Measurements from ENCODE around the gene TOP2A.
"Not testable (repeated sequence)": the region's sequence is repeated elsewhere in the genome, so short reads cannot be mapped to it uniquely, and the experiment has no call there.

TOP2A gene

DNA sequence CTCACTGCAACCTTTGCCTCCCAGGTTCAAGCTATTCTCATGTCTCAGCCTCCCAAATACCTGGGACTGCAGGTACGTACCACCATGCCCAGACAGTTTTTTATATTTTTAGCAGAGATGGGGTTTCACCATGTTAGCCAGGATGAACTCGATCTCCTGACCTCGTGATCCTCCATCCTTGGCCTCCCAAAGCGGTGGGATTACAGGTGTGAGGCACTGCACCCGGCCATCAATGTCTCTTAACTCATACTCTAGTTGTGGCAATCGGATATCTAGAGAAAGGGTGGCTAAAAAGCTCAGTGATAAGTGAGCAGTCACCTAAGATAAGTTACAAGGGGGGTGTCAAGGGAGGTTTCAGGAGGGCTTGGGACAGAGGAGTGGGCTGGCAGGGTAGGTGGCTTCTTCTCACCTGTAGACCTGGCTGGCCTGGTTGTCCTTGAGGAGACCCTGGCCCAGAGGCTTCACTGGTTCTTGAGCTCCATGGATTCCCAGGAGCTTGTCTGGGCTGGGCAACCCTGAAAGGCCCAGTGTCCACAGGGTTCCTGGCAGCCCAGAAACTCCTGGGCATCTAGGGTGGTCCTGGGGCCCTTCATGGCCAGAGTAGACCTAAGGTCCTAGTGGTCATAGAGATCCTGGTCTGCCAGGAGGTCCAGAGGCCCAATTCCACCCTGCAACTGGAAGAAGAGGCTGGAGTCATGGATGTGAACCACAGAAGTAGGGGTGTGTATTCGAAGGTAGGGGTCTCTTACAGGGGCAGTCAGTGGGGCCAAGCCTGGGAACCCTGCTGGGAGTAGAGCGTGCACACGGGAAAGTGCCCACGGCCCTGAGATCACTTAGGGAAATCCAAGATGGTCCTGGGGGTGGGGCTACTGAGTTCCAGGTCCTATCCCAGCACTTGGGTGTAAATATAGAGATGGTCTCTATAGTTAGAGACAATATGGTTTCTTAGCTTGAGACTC lies 12.9 kb upstream of the TOP2A start:
- DNase-seq (ENCODE audit: low read depth), result no peak

GRCh38 chr17:40427002-40427491 lies 9.4 kb upstream of the TOP2A start:
- DNase-seq (ENCODE audit: low read depth), result no peak

- DNase-seq (ENCODE audit: low read depth), result no peak
These were observed 8.0 kb upstream of the TOP2A start for GRCh38 chr17:40425741-40426140.

DNA sequence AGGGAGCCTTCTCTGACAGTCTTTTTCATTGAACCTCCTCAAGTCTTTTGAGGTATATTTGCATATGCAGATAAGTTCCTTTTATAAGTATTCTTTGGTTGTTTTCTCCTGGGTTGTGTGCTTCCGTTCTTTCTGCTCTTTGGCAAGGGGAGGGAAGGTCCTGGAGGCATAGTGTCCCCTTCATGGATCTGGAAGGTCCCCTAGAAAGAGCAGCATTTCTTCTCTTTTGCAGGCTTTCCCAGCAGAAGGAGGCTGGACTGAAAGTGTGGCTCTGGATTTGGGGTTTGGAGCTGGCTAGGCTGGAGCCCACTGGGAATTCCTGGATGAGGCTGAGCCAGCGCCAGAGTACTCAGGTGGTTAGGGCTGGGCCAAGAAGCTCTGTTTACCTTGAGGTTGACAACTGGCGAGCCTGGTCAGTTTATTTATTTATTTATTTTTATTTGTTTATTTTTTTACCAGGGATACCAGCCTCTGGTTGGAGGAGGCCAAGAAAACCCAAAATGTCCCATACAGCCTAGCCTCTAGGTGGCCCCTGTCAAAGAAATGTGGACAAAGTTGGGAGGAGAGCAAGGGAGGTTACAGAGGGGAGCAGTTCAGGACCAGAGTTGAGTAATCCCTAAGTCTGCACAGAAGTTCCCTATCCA lies 5.4 kb upstream of the TOP2A start:
- no peak for DNase-seq (ENCODE audit: low read depth)

GRCh38 chr17:40419559-40420331 lies 2.0 kb upstream of the TOP2A start:
- no peak for DNase-seq (ENCODE audit: low read depth)

GRCh38 chr17:40418428-40418706 lies 671 bp upstream of the TOP2A start:
- DNase-seq (ENCODE audit: low read depth), result no peak

GRCh38 chr17:40417258-40417608 lies 463 bp downstream of the TOP2A start:
- no peak for DNase-seq (ENCODE audit: low read depth)

GRCh38 chr17:40416671-40417070 lies 1.0 kb downstream of the TOP2A start:
- no peak for DNase-seq (ENCODE audit: low read depth)

GRCh38 chr17:40415390-40415789 lies 2.3 kb downstream of the TOP2A start:
- DNase-seq (ENCODE audit: low read depth), result no peak

DNA sequence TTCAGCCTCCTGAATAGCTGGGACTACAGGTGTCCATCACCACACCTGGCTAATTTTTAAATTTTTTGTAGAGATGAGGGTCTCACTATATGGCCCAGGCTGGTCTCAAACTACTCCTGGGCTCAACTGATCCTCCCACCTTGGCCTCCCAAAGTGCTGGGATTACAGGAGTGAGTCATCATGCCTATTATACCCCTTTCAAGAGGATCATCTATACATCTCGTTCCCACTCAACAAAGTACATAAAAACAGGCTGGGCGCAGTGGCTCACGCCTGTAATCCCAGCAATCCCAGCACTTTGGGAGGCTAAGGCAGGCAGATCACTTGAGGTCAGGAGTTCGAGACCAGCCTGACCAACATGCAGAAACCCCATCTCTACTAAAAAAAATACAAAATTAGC lies 3.4 kb downstream of the TOP2A start:
- not testable (repeated sequence) for DNase-seq (ENCODE audit: low read depth)

DNA sequence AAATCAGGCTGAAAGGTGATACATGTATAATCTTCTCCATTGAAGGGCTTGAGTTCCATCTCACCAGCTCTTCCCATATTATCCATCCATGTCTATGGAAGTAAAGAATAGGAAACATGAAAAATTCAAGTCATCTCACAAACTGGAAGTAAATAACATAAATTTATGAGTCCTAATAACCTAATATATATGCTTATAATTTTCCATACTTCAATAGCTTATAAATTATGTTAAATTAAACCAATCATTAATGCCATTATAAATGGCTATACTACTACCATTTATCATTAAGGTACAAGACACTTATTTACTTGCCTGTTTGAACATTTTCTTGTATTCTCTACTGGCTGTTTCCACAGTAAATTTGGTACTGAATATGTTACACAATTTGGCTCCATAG lies 4.8 kb downstream of the TOP2A start:
- no peak for DNase-seq (ENCODE audit: low read depth)

DNA sequence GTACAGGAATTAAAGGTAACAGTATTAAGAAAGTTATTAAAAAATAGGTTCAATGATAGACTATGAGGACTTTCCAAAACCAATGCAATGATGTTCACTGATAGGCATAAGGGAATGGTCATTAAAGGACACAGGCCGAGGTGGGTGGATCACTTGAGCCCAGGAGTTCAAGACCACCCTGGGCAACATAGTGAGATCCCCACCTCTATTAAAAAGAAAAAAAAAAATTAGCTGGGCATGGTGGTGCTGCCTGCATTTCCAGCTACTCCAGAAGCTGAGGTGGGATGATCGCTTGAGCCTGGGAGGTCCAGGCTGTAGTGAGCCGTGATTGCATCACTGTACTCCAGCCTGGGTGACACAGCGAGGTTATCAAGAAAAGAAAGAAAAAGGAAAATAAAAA lies 5.9 kb downstream of the TOP2A start:
- DNase-seq (ENCODE audit: low read depth), result no peak

GRCh38 chr17:40410082-40410481 lies 7.6 kb downstream of the TOP2A start:
- DNase-seq (ENCODE audit: low read depth), result no peak

DNA sequence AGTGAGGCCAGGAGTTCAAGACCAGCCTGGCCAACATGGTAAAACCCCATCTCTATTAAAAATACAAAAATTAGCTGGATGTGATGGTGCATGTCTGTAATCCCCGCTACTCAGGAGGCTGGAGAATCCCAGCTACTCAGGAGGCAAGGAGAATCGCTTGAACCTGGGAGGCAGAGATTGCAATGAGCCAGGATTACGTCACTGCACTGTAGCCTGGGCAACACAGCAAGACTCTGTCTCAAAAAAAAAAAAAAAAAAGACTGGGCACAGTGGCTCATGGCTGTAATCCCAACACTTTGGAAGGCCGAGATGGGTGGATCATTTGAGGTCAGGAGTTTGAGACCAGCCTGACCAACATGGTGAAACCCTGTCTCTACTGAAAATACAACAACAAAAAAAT lies 8.2 kb downstream of the TOP2A start:
- not testable (repeated sequence) for DNase-seq (ENCODE audit: low read depth)

DNA sequence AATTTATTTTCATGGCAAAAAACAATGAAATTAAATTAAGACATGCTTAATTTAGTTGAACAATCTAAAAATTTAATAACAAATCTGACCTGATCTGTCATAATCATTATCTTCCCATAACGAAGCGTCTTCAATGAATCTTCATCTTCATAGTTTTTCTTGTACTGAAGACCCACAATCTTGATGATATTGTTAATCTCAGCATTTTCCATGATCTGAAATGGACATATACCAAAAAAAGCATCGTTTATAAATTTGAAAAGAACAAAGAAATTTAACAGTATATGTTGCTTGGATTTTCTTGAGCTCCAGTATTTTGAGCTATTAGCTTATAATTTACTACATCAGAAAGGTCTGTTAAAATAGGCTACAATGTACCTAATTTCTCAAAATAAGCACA lies 10.2 kb downstream of the TOP2A start:
- DNase-seq (ENCODE audit: low read depth), result no peak

DNA sequence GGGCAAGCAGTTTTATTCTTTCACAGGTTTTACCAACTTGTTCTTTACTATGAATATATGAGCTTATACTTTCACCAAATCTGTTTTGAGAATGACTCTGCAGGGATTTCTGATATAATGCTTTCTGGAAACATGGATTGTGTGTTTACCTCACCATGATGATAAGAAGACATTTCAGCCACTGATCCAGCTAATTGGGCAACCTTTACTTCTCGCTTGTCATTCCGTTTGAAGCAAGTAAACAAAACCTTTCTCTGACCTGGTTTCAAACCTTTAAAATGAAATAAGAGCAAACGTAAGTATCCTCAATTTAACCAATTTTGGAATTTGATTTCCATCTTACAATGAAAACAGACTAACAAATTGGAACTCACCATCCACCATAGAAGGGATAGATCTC lies 13.7 kb downstream of the TOP2A start:
- no peak for DNase-seq (ENCODE audit: low read depth)

DNA sequence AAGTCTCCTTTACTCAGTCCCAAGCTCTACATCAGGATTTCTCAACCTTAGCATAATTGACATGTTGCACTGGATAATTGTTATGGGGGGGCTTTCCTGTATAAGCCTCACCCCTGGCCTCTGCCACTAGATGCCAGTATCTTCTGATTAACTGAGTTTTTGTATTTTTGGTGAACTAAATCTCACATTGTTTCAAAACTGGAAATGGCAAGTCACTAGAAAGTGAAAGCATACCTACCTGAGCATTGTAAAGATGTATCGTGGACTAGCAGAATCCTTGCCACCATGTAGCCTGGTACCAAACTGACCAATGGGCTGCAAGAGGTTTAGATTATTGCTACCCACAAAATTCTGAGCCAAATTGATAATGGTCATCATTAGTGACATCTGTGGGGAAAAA lies 15.0 kb downstream of the TOP2A start:
- no peak for DNase-seq (ENCODE audit: low read depth)

GRCh38 chr17:40399185-40399584 lies 18.5 kb downstream of the TOP2A start:
- DNase-seq (ENCODE audit: low read depth), result no peak

DNA sequence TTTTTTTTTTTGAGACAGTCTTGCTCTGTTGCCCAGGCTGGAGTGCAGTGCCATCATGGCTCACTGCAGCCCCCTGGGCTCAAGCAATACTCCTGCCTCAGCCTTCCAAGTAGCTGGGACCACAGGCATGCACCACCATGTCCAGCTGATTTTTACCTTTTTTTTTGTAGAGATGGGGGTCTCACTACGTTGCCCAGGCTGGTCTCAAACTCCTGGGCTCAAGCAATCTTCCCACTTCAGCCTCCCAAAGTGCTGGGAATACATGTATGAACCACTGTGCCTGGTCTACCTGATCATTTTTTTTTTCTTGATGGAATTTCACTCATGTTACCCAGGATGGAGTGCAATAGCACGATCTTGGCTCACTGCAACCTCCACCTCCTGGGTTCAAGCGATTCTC lies 31.1 kb downstream of the TOP2A start:
- DNase-seq (ENCODE audit: low read depth), result not testable (repeated sequence)

- DNase-seq (ENCODE audit: low read depth), result no peak
These were observed 35.4 kb downstream of the TOP2A start for GRCh38 chr17:40382251-40382650.

GRCh38 chr17:40378966-40379365 lies 38.7 kb downstream of the TOP2A start:
- no peak for DNase-seq (ENCODE audit: low read depth)

DNA sequence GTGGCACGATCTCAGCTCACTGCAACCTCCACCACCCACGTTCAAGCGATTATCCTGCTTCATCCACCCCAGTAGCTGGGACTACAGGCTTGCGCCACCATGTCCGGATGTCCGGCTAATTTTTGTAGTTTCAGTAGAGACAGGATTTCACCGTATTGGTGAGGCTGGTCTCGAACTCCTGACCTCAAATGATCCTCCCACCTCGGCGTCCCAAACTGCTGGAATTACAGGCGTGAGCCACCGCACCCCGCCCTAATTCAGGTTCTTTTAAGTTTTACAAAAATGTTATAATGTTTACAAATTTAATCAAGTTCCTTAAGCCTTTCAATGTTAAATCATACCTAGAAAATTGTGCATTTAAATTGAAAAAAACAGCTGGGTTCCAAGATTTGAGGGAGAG lies 39.9 kb downstream of the TOP2A start:
- no peak for DNase-seq (ENCODE audit: low read depth)

DNA sequence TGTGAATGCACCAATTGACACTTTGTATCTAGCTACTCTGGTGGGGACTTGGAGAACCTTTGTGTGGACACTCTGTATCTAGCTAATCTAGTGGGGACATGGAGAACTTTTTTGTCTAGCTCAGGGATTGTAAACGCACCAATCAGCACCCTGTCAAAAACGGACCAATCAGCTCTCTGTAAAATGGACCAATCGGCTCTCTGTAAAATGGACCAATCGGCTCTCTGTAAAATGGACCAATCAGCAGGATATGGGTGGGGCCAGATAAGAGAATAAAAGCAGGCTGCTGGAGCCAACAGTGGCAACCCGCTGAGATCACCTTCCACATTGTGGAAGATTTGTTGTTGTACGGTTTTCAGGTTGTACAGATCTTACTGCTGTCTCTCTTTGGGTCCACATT lies 41.2 kb downstream of the TOP2A start:
- not testable (repeated sequence) for DNase-seq (ENCODE audit: low read depth)
